Measurements from ENCODE around the gene PXMP4.

Gene PXMP4

DNA sequence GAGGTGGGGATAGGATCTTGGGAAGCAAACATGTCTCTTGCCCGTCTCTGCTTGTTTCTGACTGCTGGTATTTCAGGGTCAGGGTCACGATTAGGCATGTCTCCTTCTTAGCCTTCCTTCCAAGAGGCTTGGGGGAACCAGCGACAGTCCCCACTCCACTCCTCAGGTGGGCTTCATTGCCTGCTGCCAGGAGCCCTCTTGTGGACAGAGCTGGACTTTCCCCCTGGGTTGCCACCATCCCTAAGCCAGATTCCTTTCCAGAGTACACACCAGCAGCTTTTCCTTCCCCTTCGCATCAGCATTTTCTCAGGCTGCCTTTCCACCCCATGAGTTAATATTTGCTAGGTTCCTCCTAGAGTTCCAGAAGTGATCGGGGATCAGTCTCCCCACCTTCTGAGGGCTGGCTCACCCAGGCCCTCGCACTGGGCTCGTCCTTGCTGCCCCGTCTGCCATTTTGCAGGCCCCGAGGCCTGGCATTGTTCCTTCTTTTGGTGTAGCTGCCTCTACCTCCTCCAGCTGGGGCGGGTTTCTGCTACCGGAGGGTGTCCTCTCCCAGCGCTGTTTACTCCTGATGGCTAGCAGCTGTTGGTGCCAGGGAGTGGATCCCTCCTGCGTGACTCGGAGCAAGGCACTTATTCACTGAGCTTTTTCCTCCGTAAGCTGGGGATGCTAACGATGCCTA is 66.8 kb downstream of the PXMP4 start:
- peak; percentile 51 for DNase-seq

All from activated CD4-positive, alpha-beta T cell treated with anti-CD3 and anti-CD28 coated beads, Interleukin-2, amount 50 U/mL, for 16 hours (primary cell).